BE2C (cell line): ENCODE measurements around the gene RHBDF1.

Experiments used
- DNase-seq: peaks from one replicate; pipeline ENCODE4 v3.0.0-alpha.2; 2020
- H3K27me3 ChIP-seq: fragments of 250-450 bp; sonication (Bioruptor Pico); 2 replicates; pipeline ENCODE4 v1.5.1; 2020; ENCODE audit warnings: mild to moderate bottlenecking
- H3K36me3 ChIP-seq: fragments of 250-450 bp; sonication (Bioruptor Pico); 2 replicates; pipeline ENCODE4 v1.5.1; 2020; ENCODE audit warnings: mild to moderate bottlenecking
- H3K4me1 ChIP-seq: fragments of 250-450 bp; sonication (Bioruptor Pico); 2 replicates; pipeline ENCODE4 v1.5.1; 2020
- H3K4me3 ChIP-seq: 2 replicates; pipeline ENCODE4 v1.5.1; 2011; ENCODE audit warnings: low read depth, low read length
- H3K9me3 ChIP-seq: fragments of 250-450 bp; sonication (Bioruptor Pico); 2 replicates; pipeline ENCODE4 v1.5.1; 2020
- CTCF ChIP-seq: IDR thresholded peaks from 2 replicates; pipeline ENCODE4 v1.5.1; 2012; ENCODE audit warnings: mild to moderate bottlenecking, low read depth, low read length

Gene RHBDF1

GRCh38 chr16:74051-74746, 1.8 kb upstream of the RHBDF1 start:
- Histone ChIP-seq H3K4me1 (peaks cover 17% of the 10 kb centered on the region), H3K27me3 (peaks cover 16% of the 10 kb centered on the region), H3K36me3 (no peaks in the 10 kb centered on the region), H3K4me3 (no peak overlapping the region), H3K9me3 (no peaks in the 10 kb centered on the region)
- TF ChIP-seq CTCF: no peak
- DNase-seq: no peak

- H3K4me1 ChIP-seq: peaks cover 11% of the 10 kb centered on the region
- no peak for TF ChIP-seq CTCF
- no peak for DNase-seq
Measured at GRCh38 chr16:71540-72401, 660 bp downstream of the RHBDF1 start.

GRCh38 chr16:71210-71539, 1.3 kb downstream of the RHBDF1 start:
- Histone ChIP-seq H3K9me3 (no peaks in the 10 kb centered on the region), H3K4me3 (no peak overlapping the region), H3K36me3 (no peaks in the 10 kb centered on the region), H3K27me3 (peaks cover 16% of the 10 kb centered on the region), H3K4me1 (peaks cover 5% of the 10 kb centered on the region)
- no peak for TF ChIP-seq CTCF
- no peak for DNase-seq

More at GRCh38 chr16:71540-72401, 660 bp downstream of the RHBDF1 start:
- H3K36me3 ChIP-seq: no peaks in the 10 kb centered on the region
- H3K9me3 ChIP-seq: no peaks in the 10 kb centered on the region
- H3K27me3 ChIP-seq: peaks cover 16% of the 10 kb centered on the region
- peak overlapping the region; percentile 17 for H3K4me3 ChIP-seq

- TF ChIP-seq CTCF: no peak
- H3K4me3 ChIP-seq: no peak overlapping the region
- peaks cover 16% of the 10 kb centered on the region for H3K27me3 ChIP-seq
- no peak for DNase-seq
- peaks cover 3% of the 10 kb centered on the region; the same call in 1 of the 2 replicates for H3K4me1 ChIP-seq
- no peaks in the 10 kb centered on the region for H3K36me3 ChIP-seq
- no peaks in the 10 kb centered on the region for H3K9me3 ChIP-seq
Measured at GRCh38 chr16:69181-69580, 3.2 kb downstream of the RHBDF1 start.

- Histone ChIP-seq H3K36me3 (no peaks in the 10 kb centered on the region), H3K9me3 (no peaks in the 10 kb centered on the region), H3K4me3 (no peak overlapping the region), H3K27me3 (peaks cover 25% of the 10 kb centered on the region), H3K4me1 (peaks cover 3% of the 10 kb centered on the region; the same call in 1 of the 2 replicates)
- no peak for TF ChIP-seq CTCF
- no peak for DNase-seq
Measured at GRCh38 chr16:67884-68789, 4.3 kb downstream of the RHBDF1 start.
